ENCODE results near the gene TMEM196.

Gene TMEM196

DNA sequence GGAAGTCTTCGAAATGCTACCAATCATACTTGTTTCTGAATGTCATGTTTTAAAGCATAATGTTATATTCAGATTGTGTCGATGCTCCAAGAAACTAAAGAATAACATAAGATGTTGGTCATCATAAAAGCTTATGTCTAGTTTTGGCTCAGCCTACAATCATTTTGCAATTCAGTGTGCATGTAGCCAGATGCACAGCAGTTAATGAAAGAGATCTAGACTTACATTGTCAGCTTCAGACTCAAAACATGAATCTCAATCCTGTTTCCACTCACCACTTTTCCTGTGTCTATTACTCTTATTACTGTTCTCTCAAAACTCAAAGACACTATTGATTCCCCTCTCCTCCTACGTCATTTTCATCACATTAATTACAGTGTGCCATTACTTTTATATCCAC, 21.4 kb downstream of the TMEM196 start:
- H3K27me3 ChIP-seq, result peaks cover 3% of the 10 kb centered on the region
- H3K9me3 ChIP-seq, result no peaks in the 10 kb centered on the region
- TF ChIP-seq, protein P1, sequence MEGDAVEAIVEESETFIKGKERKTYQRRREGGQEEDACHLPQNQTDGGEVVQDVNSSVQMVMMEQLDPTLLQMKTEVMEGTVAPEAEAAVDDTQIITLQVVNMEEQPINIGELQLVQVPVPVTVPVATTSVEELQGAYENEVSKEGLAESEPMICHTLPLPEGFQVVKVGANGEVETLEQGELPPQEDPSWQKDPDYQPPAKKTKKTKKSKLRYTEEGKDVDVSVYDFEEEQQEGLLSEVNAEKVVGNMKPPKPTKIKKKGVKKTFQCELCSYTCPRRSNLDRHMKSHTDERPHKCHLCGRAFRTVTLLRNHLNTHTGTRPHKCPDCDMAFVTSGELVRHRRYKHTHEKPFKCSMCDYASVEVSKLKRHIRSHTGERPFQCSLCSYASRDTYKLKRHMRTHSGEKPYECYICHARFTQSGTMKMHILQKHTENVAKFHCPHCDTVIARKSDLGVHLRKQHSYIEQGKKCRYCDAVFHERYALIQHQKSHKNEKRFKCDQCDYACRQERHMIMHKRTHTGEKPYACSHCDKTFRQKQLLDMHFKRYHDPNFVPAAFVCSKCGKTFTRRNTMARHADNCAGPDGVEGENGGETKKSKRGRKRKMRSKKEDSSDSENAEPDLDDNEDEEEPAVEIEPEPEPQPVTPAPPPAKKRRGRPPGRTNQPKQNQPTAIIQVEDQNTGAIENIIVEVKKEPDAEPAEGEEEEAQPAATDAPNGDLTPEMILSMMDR (IDR thresholded peaks at IDR 0.05; ENCODE audit: low read depth, low read length), result no peak
- H3K4me3 ChIP-seq (ENCODE audit: low read depth, low read length), result no peak overlapping the region
- no peaks in the 10 kb centered on the region for H3K4me1 ChIP-seq
- H3K36me3 ChIP-seq, result no peaks in the 10 kb centered on the region
- no peak for DNase-seq

DNA sequence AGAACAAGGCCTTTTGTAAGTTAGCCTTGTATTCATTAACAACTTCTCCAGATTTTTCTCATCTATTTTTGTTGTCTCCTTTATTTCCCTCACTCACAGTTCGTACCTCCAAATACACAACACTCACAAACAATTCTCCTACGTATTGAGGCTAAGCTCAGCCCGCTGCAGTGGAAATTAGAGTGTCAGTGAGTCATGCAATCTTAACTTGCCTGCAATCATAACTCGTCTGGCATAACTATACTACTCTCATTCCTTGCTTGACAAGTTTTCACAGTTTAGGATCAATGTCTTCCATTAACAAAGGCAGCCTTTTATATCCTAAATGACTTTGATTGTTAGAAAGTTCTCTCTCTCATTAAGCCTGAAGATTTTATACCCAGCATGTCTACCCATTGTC, 23.8 kb downstream of the TMEM196 start:
- Histone ChIP-seq H3K36me3 (no peaks in the 10 kb centered on the region), H3K4me1 (no peaks in the 10 kb centered on the region), H3K27me3 (peaks cover 11% of the 10 kb centered on the region), H3K4me3 (ENCODE audit: low read depth, low read length) (no peak overlapping the region), H3K9me3 (no peaks in the 10 kb centered on the region)
- TF ChIP-seq, protein P1 (IDR thresholded peaks at IDR 0.05; ENCODE audit: low read depth, low read length), result no peak
- DNase-seq, result no peak

DNA sequence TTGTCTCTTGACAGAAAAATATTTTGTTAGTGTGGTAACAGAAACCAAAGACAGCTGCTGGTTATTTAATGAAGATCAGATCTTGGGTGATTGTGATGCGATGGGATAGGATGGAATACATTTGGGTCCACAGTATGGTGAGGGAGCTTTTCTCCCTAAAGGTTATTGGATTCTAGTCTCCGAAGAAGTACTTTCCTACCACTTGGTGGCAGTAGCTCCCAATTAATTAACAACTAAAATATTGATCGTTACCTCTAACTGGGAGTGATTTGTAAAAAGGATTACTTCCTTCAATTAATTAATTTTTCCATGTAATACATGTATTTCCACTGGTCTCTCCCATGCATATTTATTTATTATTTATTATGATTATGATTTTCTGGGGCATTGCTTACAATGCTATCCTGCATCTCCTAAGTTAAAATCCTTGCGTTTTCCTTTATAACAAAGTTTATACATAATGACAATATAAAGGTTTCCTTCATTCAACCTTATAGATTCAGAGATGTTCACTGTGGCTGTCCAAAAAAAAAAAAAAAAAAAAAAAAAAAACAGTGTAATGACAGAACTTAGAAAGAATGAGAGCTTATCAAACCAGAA, 25.6 kb downstream of the TMEM196 start:
- TF ChIP-seq, protein P1 (IDR thresholded peaks at IDR 0.05; ENCODE audit: low read depth, low read length), result peak; percentile 71
- DNase-seq, result no peak
- Histone ChIP-seq H3K4me3 (ENCODE audit: low read depth, low read length) (no peak overlapping the region), H3K36me3 (no peaks in the 10 kb centered on the region), H3K9me3 (no peaks in the 10 kb centered on the region), H3K4me1 (no peaks in the 10 kb centered on the region), H3K27me3 (peaks cover 15% of the 10 kb centered on the region)

DNA sequence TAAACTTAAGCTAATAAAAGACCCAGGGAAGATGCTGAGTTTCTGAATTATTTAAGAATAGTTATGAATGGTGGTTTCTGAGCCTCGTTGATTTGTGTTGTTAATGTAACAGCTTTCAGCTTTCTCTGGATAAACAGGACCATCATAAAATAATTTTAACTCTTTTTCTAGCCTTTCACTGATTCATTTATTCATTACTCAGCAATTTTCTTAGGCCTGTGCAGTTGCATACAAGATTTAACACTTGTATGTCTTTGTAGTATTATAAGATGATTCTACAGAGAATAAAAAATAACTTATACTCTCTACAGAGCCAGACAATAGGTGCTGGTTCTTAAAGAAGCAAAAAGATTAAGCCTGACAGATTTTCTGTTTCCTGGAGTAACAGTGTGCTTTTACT, 29.3 kb downstream of the TMEM196 start:
- Histone ChIP-seq H3K4me1 (no peaks in the 10 kb centered on the region), H3K27me3 (peaks cover 27% of the 10 kb centered on the region), H3K9me3 (no peaks in the 10 kb centered on the region), H3K36me3 (no peaks in the 10 kb centered on the region), H3K4me3 (ENCODE audit: low read depth, low read length) (no peak overlapping the region)
- TF ChIP-seq, protein P1 (IDR thresholded peaks at IDR 0.05; ENCODE audit: low read depth, low read length), result no peak
- no peak for DNase-seq

DNA sequence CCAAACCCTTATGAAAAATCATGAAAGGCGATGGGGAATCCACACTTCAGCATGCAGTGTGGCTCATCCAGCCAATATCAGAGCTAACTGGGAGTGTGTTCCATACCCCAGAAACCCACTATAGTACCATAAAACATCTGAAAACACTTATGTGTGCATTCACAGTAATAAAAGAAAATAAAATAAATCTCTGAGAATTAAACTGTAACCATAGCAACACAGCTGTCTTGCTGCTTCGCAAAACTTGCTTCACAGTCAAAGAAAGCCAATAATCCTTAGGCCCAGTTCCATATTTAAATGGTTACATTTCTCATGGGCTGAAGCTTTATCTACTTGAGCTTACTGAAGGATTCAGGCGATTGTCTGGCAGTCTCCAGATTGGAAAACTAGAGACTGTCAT, 44.7 kb downstream of the TMEM196 start:
- H3K36me3 ChIP-seq, result no peaks in the 10 kb centered on the region
- TF ChIP-seq, protein P1 (IDR thresholded peaks at IDR 0.05; ENCODE audit: low read depth, low read length), result no peak
- no peak overlapping the region for H3K4me3 ChIP-seq (ENCODE audit: low read depth, low read length)
- no peaks in the 10 kb centered on the region for H3K9me3 ChIP-seq
- no peaks in the 10 kb centered on the region for H3K4me1 ChIP-seq
- H3K27me3 ChIP-seq, result peaks cover 14% of the 10 kb centered on the region
- DNase-seq, result no peak

DNA sequence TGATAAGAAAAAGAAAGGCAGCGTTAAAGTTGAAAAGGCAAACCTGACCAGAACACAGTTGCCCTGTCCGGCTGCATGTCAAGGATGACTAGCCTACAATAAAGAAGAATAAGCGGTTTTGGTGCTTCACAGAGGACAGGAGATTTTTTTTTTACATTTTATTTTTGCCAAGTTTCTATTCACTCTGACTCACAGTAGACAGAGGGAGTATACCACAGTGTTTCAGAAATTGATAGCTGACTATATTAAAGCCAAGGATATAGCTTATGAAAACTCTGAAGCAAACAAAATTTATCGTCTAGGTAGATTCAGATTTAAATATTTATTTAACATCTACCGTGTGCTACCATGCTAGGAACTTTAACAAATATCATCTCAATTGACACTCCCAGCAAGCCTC, 47.6 kb downstream of the TMEM196 start:
- Histone ChIP-seq H3K9me3 (no peaks in the 10 kb centered on the region), H3K4me1 (no peaks in the 10 kb centered on the region), H3K4me3 (ENCODE audit: low read depth, low read length) (no peak overlapping the region), H3K36me3 (no peaks in the 10 kb centered on the region), H3K27me3 (peaks cover 17% of the 10 kb centered on the region)
- DNase-seq, result no peak
- TF ChIP-seq, protein P1 (IDR thresholded peaks at IDR 0.05; ENCODE audit: low read depth, low read length), result no peak

Measured in BE2C (cell line).